HEK293T (cell line): ENCODE measurements around the gene EIF4G3.

Source experiments
- CTCF ChIA-PET: fragments of 350-600 bp; formaldehyde crosslinking; extraction: SDS; loops from one replicate; lab custom pipeline; 2021; ENCODE audit warnings: antibody characterized with exemption, inconsistent platforms; lab: Yijun Ruan, JAX
- POLR2A ChIA-PET: fragments of 350-600 bp; formaldehyde crosslinking; extraction: SDS; loops from one replicate; lab custom pipeline; 2020; ENCODE audit warnings: antibody characterized with exemption, inconsistent platforms; lab: Yijun Ruan, JAX
- DNase-seq: peaks from one replicate; pipeline ENCODE4 v3.0.0; 2012; ENCODE audit warnings: mixed read lengths; ENCODE audit errors: extremely low spot score
- ARNT ChIP-seq: fragments of 450-650 bp; IDR thresholded peaks from 2 replicates; pipeline ENCODE4 v1.6.1; 2017; ENCODE audit warnings: mild to moderate bottlenecking
- BHLHE40 ChIP-seq: fragments of 450-650 bp; IDR thresholded peaks from 2 replicates; pipeline ENCODE4 v1.6.1; 2016; ENCODE audit warnings: mild to moderate bottlenecking, moderate library complexity, borderline replicate concordance
- CTBP1 ChIP-seq: fragments of 450-650 bp; IDR thresholded peaks from 2 replicates; pipeline ENCODE4 v1.6.1; 2016; ENCODE audit warnings: borderline replicate concordance
- ELF4 ChIP-seq: fragments of 450-650 bp; IDR thresholded peaks from 2 replicates; pipeline ENCODE4 v1.6.1; 2017; ENCODE audit warnings: antibody characterized with exemption
- FOXA1 ChIP-seq: fragments of 450-650 bp; IDR thresholded peaks from 2 replicates; pipeline ENCODE4 v1.6.1; 2016; ENCODE audit warnings: mild to moderate bottlenecking
- FOXK2 ChIP-seq: fragments of 450-650 bp; IDR thresholded peaks from 2 replicates; pipeline ENCODE4 v1.6.1; 2016; ENCODE audit warnings: mild to moderate bottlenecking
- FOXM1 ChIP-seq: fragments of 450-650 bp; IDR thresholded peaks from 2 replicates; pipeline ENCODE4 v1.6.1; 2017; ENCODE audit warnings: mild to moderate bottlenecking, borderline replicate concordance
- HDGF ChIP-seq: fragments of 450-650 bp; IDR thresholded peaks from 2 replicates; pipeline ENCODE4 v1.6.1; 2017; ENCODE audit warnings: antibody characterized with exemption, borderline replicate concordance
- L3MBTL2 ChIP-seq: fragments of 450-650 bp; conservative IDR thresholded peaks from 2 replicates; pipeline ENCODE4 v1.6.1; 2016; ENCODE audit warnings: mild to moderate bottlenecking
- LEF1 ChIP-seq: fragments of 450-650 bp; IDR thresholded peaks from 2 replicates; pipeline ENCODE4 v1.6.1; 2017; ENCODE audit warnings: mild to moderate bottlenecking, borderline replicate concordance
- NFRKB ChIP-seq: fragments of 450-650 bp; IDR thresholded peaks from 2 replicates; pipeline ENCODE4 v1.6.1; 2016; ENCODE audit warnings: mild to moderate bottlenecking, moderate library complexity
- PKNOX1 ChIP-seq: fragments of 450-650 bp; IDR thresholded peaks from 2 replicates; pipeline ENCODE4 v1.6.1; 2016
- SP1 ChIP-seq: fragments of 450-650 bp; IDR thresholded peaks from 2 replicates; pipeline ENCODE4 v1.6.1; 2017
- SUZ12 ChIP-seq: fragments of 450-650 bp; IDR thresholded peaks from 2 replicates; pipeline ENCODE4 v1.6.1; 2016; ENCODE audit warnings: mild to moderate bottlenecking
- TARDBP ChIP-seq: fragments of 450-650 bp; IDR thresholded peaks from 2 replicates; pipeline ENCODE4 v1.6.1; 2016
- ZNF384 ChIP-seq: fragments of 450-650 bp; IDR thresholded peaks from 2 replicates; pipeline ENCODE4 v1.6.1; 2016

Gene EIF4G3

GRCh38 chr1:20834780-20835179 is 341.9 kb downstream of the EIF4G3 start:
- CTCF ChIA-PET, result no interaction called here
- POLR2A ChIA-PET, result no interaction called here
- DNase-seq, result no peak
- TF ChIP-seq FOXA1, result no peak
- TF ChIP-seq PKNOX1, result no peak
- no peak for TF ChIP-seq SUZ12
- TF ChIP-seq ARNT, result no peak
- no peak for TF ChIP-seq HDGF

GRCh38 chr1:20834192-20834591 is 342.5 kb downstream of the EIF4G3 start:
- no peak for TF ChIP-seq PKNOX1
- TF ChIP-seq FOXK2, result no peak
- TF ChIP-seq NFRKB, result no peak
- TF ChIP-seq L3MBTL2, result no peak
- TF ChIP-seq ZNF384, result no peak
- no peak for TF ChIP-seq FOXM1
- no peak for TF ChIP-seq SUZ12
- no peak for TF ChIP-seq SP1
- TF ChIP-seq TARDBP, result no peak
- no peak for TF ChIP-seq ELF4
- no peak for TF ChIP-seq CTBP1
- no peak for TF ChIP-seq BHLHE40
- TF ChIP-seq HDGF, result no peak
- TF ChIP-seq ARNT, result no peak
- no peak for TF ChIP-seq FOXA1
- no peak for TF ChIP-seq LEF1
- ChIA-PET POLR2A (no interaction called here), CTCF (no interaction called here)
- DNase-seq, result no peak

- ChIA-PET POLR2A (interaction anchor here (1.4 kb wide), 1 partner anchor 44 kb away, joined by 7 read pairs; the partner anchor contains the start of gene HP1BP3), CTCF (interaction anchor here (0.6 kb wide), 1 partner anchor 18 kb away, joined by 3 read pairs; no protein-coding TSS in a partner anchor)
- DNase-seq, result no peak
- no peak for TF ChIP-seq CTBP1
- TF ChIP-seq ELF4, result no peak
- no peak for TF ChIP-seq NFRKB
- TF ChIP-seq LEF1, result no peak
- no peak for TF ChIP-seq HDGF
- TF ChIP-seq FOXA1, result no peak
- no peak for TF ChIP-seq SP1
- TF ChIP-seq FOXM1, result no peak
- no peak for TF ChIP-seq PKNOX1
- TF ChIP-seq L3MBTL2, result no peak
- no peak for TF ChIP-seq FOXK2
- no peak for TF ChIP-seq ZNF384
- TF ChIP-seq TARDBP, result no peak
- TF ChIP-seq ARNT, result no peak
- TF ChIP-seq SUZ12, result no peak
- no peak for TF ChIP-seq BHLHE40
Measured at GRCh38 chr1:20830378-20830777, 346.3 kb downstream of the EIF4G3 start.

GRCh38 chr1:20829946-20830345 is 346.8 kb downstream of the EIF4G3 start:
- POLR2A ChIA-PET, result interaction anchor here (1.4 kb wide), 1 partner anchor 43 kb away, joined by 7 read pairs; the partner anchor contains the start of gene HP1BP3
- CTCF ChIA-PET, result no interaction called here
- TF ChIP-seq HDGF, result no peak
- no peak for TF ChIP-seq LEF1
- no peak for TF ChIP-seq FOXK2
- no peak for TF ChIP-seq PKNOX1
- TF ChIP-seq ZNF384, result no peak
- TF ChIP-seq FOXM1, result no peak
- TF ChIP-seq NFRKB, result no peak
- no peak for TF ChIP-seq TARDBP
- no peak for TF ChIP-seq CTBP1
- no peak for TF ChIP-seq SP1
- TF ChIP-seq L3MBTL2, result no peak
- no peak for TF ChIP-seq SUZ12
- no peak for TF ChIP-seq BHLHE40
- no peak for TF ChIP-seq ARNT
- no peak for TF ChIP-seq FOXA1
- no peak for TF ChIP-seq ELF4
- DNase-seq, result no peak

- POLR2A ChIA-PET, result interaction anchor here (1.4 kb wide), 1 partner anchor 43 kb away, joined by 7 read pairs; the partner anchor contains the start of gene HP1BP3
- no peak for TF ChIP-seq FOXK2
- no peak for TF ChIP-seq NFRKB
- no peak for TF ChIP-seq LEF1
- TF ChIP-seq PKNOX1, result no peak
- no peak for TF ChIP-seq L3MBTL2
- no peak for TF ChIP-seq HDGF
- no peak for TF ChIP-seq CTBP1
- TF ChIP-seq SUZ12, result no peak
- no peak for TF ChIP-seq ZNF384
- TF ChIP-seq FOXM1, result no peak
- no peak for TF ChIP-seq FOXA1
- CTCF ChIA-PET, result interaction anchor here (0.6 kb wide), 1 partner anchor 193 kb away, joined by 4 read pairs; no protein-coding TSS in a partner anchor
- DNase-seq, result no peak
Measured at GRCh38 chr1:20829531-20829930, 347.2 kb downstream of the EIF4G3 start.
